ENCODE data around the gene DENND4A. TPM values are rescaled to one million over a fixed set of nuclear protein-coding genes. Genes with fewer than 3 reads are reported as not detected.

Gene DENND4A
- total and polyA plus RNA-seq, 7 donors, result 4.0 to 46.7 (median 15.4) TPM

DNA sequence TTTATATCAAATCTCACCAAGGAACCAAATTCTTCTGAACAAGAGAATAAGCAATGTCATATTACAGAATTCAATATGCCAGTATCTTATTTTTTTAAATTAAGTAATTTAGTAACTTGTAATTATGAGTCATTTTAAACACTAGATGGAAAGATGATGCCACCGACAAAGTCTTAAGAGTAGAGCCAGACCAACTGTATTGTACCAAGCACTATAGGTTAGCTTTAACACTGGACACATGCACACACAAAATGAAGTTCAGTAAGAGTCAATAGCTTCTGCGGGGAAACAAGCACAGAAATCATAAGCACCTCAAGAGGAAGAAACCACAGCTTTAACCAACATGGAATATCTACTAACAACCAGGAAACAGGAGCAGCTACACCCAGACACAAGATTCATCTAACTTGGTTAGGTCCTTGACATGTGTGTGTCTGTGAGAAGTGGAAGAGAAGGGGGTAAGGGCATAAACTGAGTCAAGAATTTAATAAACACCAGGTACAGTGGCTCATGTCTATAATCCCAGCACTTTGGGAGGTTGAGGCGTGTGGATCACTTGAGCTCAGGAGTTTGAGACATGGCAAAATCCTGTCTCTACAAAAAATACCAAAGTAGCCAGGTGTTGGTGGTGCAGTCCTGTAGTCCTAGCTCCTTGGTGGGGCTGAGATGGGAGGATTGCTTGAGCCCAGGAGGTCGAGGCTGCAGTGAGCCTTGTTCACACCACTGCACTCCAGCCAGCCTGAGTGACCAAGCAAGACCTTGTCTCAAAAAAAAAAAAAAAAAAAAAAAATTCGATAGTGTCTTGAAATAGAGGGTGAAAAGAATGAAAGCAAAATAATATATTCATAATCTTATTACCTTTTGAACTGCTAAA lies 28.9 kb downstream of the DENND4A start:
- intact Hi-C loops (cut with DNase I), result no loop called here
- no peak for DNase-seq
- TF ChIP-seq, protein P1, sequence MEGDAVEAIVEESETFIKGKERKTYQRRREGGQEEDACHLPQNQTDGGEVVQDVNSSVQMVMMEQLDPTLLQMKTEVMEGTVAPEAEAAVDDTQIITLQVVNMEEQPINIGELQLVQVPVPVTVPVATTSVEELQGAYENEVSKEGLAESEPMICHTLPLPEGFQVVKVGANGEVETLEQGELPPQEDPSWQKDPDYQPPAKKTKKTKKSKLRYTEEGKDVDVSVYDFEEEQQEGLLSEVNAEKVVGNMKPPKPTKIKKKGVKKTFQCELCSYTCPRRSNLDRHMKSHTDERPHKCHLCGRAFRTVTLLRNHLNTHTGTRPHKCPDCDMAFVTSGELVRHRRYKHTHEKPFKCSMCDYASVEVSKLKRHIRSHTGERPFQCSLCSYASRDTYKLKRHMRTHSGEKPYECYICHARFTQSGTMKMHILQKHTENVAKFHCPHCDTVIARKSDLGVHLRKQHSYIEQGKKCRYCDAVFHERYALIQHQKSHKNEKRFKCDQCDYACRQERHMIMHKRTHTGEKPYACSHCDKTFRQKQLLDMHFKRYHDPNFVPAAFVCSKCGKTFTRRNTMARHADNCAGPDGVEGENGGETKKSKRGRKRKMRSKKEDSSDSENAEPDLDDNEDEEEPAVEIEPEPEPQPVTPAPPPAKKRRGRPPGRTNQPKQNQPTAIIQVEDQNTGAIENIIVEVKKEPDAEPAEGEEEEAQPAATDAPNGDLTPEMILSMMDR (IDR thresholded peaks at IDR 0.05), result no peak
- ATAC-seq, result no peak
- Histone ChIP-seq H3K4me3 (no peak overlapping the region), H3K27me3 (ENCODE audit: insufficient read depth in 3 of 3, low read length in 2 of 3) (no peaks in the 10 kb centered on the region), H3K36me3 (ENCODE audit: insufficient read depth in 1 of 2, low read depth in 1 of 2) (peaks cover 0 to 21% of the 10 kb centered on the region in 2 donors), H3K9me3 (no peaks in the 10 kb centered on the region), H3K4me1 (peaks cover 7% of the 10 kb centered on the region), H3K27ac (no peak overlapping the region)
- 81 to 87% (median 86%) methylated on average over 5 of the region's 5 CpGs for WGBS, 3 donors

- intact Hi-C loops (cut with DNase I), result no loop called here
- H3K27me3 ChIP-seq (ENCODE audit: insufficient read depth in 3 of 3, low read length in 2 of 3), result no peaks in the 10 kb centered on the region
- TF ChIP-seq, protein P1 (IDR thresholded peaks at IDR 0.05), result no peak
- whole genome bisulfite sequencing, 3 donors, result 90 to 92% (median 90%) methylated on average over 3 of the region's 3 CpGs
- ATAC-seq (no peak), DNase-seq (no peak)
- H3K4me3 ChIP-seq, result no peak overlapping the region
- peaks cover 7% of the 10 kb centered on the region for H3K4me1 ChIP-seq
- H3K36me3 ChIP-seq (ENCODE audit: insufficient read depth in 1 of 2, low read depth in 1 of 2), result peaks cover 0 to 22% of the 10 kb centered on the region in 2 donors
- H3K9me3 ChIP-seq, result no peaks in the 10 kb centered on the region
- no peak overlapping the region for H3K27ac ChIP-seq
Measured at GRCh38 chr15:65762399-65762798, 29.7 kb downstream of the DENND4A start.

GRCh38 chr15:65761210-65761926 lies 30.7 kb downstream of the DENND4A start:
- Histone ChIP-seq H3K4me1 (no peaks in the 10 kb centered on the region), H3K27me3 (ENCODE audit: insufficient read depth in 3 of 3, low read length in 2 of 3) (no peaks in the 10 kb centered on the region), H3K36me3 (ENCODE audit: insufficient read depth in 1 of 2, low read depth in 1 of 2) (peaks cover 0 to 25% of the 10 kb centered on the region in 2 donors), H3K4me3 (no peak overlapping the region), H3K9me3 (no peaks in the 10 kb centered on the region), H3K27ac (no peak overlapping the region)
- no peak for DNase-seq
- 93 to 96% (median 95%) methylated on average over 2 of the region's 2 CpGs for WGBS, 3 donors
- TF ChIP-seq, protein P1 (IDR thresholded peaks at IDR 0.05), result no peak
- no peak for ATAC-seq
- intact Hi-C loops (cut with DNase I), result no loop called here

- peaks cover 0 to 44% of the 10 kb centered on the region in 2 donors for H3K36me3 ChIP-seq (ENCODE audit: insufficient read depth in 1 of 2, low read depth in 1 of 2)
- TF ChIP-seq, protein P1 (IDR thresholded peaks at IDR 0.05), result no peak
- DNase-seq, result no peak
- no peak overlapping the region for H3K27ac ChIP-seq
- intact Hi-C loops (cut with DNase I), result no loop called here
- H3K27me3 ChIP-seq (ENCODE audit: insufficient read depth in 3 of 3, low read length in 2 of 3), result no peaks in the 10 kb centered on the region
- 94 to 97% (median 95%) methylated on average over 5 of the region's 5 CpGs for WGBS, 3 donors
- no peak overlapping the region for H3K4me3 ChIP-seq
- no peaks in the 10 kb centered on the region for H3K4me1 ChIP-seq
- no peak for ATAC-seq
- no peaks in the 10 kb centered on the region for H3K9me3 ChIP-seq
Measured at GRCh38 chr15:65759441-65759840, 32.7 kb downstream of the DENND4A start.
